Prostate gland (tissue), 2 donors: Measurements from ENCODE around the gene PXN. TPM values are rescaled to one million over a fixed set of nuclear protein-coding genes. Genes with fewer than 3 reads are reported as not detected.
A peak's percentile ranks its signal among the peaks of the same experiment; 100 is the strongest.

Experiments used
- DNase-seq: peaks from one replicate; pipeline ENCODE4 v3.0.0-alpha.2; 2019; ENCODE audit warnings: low spot score
- H3K27ac ChIP-seq, 2 donors: fragments of 200-600 bp; sonication (generic); 2 replicates each; pipeline ENCODE4 v1.5.1; 2017 to 2019
- H3K27me3 ChIP-seq: fragments of 200-600 bp; sonication (generic); replicated peaks from 2 replicates; pipeline ENCODE4 v1.5.1; 2019; ENCODE audit not compliant: insufficient read depth
- H3K36me3 ChIP-seq, 2 donors: fragments of 200-600 bp; sonication (generic); 1 replicate in 1 of 2; 2 replicates in 1 of 2; pipeline versions ENCODE4 v1.5.1 to v1.8.1; 2017 to 2019
- H3K4me1 ChIP-seq: fragments of 200-600 bp; sonication (generic); replicated peaks from 2 replicates; pipeline ENCODE4 v1.5.1; 2019
- H3K4me3 ChIP-seq, 2 donors: fragments of 200-600 bp; sonication (generic); 2 replicates each; pipeline ENCODE4 v1.5.1; 2017 to 2019
- H3K9me3 ChIP-seq: fragments of 200-600 bp; sonication (generic); 2 replicates; pipeline ENCODE4 v1.5.1; 2017
- POLR2A ChIP-seq: fragments of 450-650 bp; IDR thresholded peaks from one replicate; pipeline ENCODE4 v1.6.1; 2016; ENCODE audit warnings: antibody characterized with exemption, mild to moderate bottlenecking
- POLR2AphosphoS5 ChIP-seq: sonication (generic); formaldehyde crosslinking; IDR thresholded peaks from one replicate; pipeline ENCODE4 v1.6.1; 2017; ENCODE audit warnings: antibody characterized with exemption
- WGBS: methylation state at CpG from one replicate; pipeline ENCODE4 v1.1.5; 2018; 5-methylcytosine and 5-hydroxymethylcytosine counted together
- intact Hi-C: fragments of 100-400 bp; cut with DNase I; formaldehyde crosslinking; loops from one replicate; pipeline ENCODE4 v1.14.2; 2022
- total RNA-seq, 2 donors: library from RNA; depleted of rRNA; stranded (reverse); fragments of >200 nt; gene quantifications; one replicate each; pipeline ENCODE4 v1.1.0, GENCODE V29; 2016
- TF ChIP-seq, protein P1 (sequence below), 4 experiments: fragments of 200-600 bp in 2 of 4; fragments of 450-650 bp in 2 of 4; sonication (generic) in 2 of 4; IDR thresholded peaks; 1 replicate in 3 of 4; 2 replicates in 1 of 4; pipeline ENCODE4 v1.5.1; 2016 to 2019; ENCODE audit warnings: antibody characterized with exemption in 4 of 4, mild to moderate bottlenecking in 2 of 4, moderate library complexity in 2 of 4

PXN gene
- total RNA-seq, 2 donors from 2014 or later, result 58.3 to 113 TPM

DNA sequence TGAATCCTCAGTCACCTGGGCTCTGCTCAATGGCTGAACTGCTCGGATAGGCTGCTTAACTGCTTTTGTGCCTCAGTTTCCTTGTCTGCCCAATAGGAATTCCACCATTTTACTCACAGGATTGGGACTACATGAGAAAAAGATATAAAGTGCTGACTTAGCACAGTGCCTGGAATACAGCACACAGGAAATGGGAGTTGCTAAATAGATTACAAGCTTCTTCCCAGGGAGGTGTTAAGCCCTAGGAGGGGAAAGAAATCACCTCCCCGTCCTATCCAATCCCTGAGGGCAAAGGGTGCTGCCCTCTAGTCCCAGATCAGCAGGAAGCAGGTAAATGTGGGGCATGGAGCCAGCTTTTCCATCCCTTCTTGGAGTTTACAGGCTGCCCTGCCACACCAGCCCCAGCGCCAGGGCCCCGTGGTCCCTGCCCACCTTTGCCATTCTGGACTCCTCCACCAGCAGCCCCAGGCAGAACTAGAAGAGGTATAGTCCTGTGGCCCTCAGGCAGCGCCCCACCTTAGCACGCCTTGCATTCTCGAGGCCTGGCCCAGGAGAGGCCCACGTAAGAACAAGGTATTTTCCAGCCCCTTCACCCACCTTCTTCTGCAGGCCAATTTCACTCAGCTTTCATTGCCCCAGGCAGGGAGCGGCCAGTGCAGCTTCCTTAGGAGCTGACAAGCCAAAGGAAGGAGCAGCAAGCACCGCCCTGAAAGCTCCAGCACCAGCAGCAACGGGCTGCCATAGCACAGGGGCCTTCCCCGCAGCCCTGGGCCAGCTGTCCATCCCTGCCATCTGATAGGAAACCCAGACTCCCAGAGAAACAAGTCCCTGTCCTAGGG lies 35.8 kb downstream of the PXN start:
- H3K4me3 ChIP-seq, result no peak overlapping the region
- H3K27me3 ChIP-seq, result no peaks in the 10 kb centered on the region
- DNase-seq, result no peak
- H3K9me3 ChIP-seq, result no peaks in the 10 kb centered on the region
- no peaks in the 10 kb centered on the region for H3K36me3 ChIP-seq
- TF ChIP-seq POLR2AphosphoS5, result no peak
- TF ChIP-seq, protein P1, sequence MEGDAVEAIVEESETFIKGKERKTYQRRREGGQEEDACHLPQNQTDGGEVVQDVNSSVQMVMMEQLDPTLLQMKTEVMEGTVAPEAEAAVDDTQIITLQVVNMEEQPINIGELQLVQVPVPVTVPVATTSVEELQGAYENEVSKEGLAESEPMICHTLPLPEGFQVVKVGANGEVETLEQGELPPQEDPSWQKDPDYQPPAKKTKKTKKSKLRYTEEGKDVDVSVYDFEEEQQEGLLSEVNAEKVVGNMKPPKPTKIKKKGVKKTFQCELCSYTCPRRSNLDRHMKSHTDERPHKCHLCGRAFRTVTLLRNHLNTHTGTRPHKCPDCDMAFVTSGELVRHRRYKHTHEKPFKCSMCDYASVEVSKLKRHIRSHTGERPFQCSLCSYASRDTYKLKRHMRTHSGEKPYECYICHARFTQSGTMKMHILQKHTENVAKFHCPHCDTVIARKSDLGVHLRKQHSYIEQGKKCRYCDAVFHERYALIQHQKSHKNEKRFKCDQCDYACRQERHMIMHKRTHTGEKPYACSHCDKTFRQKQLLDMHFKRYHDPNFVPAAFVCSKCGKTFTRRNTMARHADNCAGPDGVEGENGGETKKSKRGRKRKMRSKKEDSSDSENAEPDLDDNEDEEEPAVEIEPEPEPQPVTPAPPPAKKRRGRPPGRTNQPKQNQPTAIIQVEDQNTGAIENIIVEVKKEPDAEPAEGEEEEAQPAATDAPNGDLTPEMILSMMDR (IDR thresholded peaks at IDR 0.05), result no peak
- no peak for TF ChIP-seq POLR2A
- H3K4me1 ChIP-seq, result peaks cover 52% of the 10 kb centered on the region
- WGBS, result 36% methylated on average over 12 of the region's 12 CpGs
- H3K27ac ChIP-seq, result peak overlapping the region; percentile 78 to 86
- intact Hi-C loops, result no loop called here

DNA sequence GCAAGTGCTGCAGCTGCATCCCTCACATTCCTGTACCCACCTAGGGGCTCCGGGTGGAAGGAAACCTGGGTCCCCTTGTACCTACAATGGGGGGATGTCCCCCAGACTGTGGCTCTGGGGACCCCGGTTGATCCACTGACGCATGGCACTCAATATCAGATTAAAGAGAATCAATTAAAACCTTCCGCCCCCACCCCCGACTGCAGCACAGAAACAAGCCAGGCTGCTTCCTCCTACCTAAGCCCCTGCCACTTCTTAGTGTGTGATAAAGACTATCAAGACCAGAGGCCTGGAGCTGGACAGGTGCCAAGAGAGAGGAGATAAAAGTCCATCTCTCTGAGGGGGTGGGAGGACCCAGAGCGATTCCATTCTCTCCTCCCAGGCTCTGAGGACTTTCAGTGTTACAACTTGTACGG lies 36.5 kb downstream of the PXN start:
- intact Hi-C loops, result no loop called here
- Histone ChIP-seq H3K27ac (peak overlapping the region; percentile 78 to 86), H3K9me3 (no peaks in the 10 kb centered on the region), H3K4me1 (peaks cover 52% of the 10 kb centered on the region), H3K27me3 (no peaks in the 10 kb centered on the region), H3K4me3 (no peak overlapping the region), H3K36me3 (no peaks in the 10 kb centered on the region)
- 15% methylated on average over 7 of the region's 7 CpGs for WGBS
- TF ChIP-seq POLR2AphosphoS5 (no peak), POLR2A (no peak)
- TF ChIP-seq, protein P1 (IDR thresholded peaks at IDR 0.05), result no peak
- DNase-seq, result no peak

DNA sequence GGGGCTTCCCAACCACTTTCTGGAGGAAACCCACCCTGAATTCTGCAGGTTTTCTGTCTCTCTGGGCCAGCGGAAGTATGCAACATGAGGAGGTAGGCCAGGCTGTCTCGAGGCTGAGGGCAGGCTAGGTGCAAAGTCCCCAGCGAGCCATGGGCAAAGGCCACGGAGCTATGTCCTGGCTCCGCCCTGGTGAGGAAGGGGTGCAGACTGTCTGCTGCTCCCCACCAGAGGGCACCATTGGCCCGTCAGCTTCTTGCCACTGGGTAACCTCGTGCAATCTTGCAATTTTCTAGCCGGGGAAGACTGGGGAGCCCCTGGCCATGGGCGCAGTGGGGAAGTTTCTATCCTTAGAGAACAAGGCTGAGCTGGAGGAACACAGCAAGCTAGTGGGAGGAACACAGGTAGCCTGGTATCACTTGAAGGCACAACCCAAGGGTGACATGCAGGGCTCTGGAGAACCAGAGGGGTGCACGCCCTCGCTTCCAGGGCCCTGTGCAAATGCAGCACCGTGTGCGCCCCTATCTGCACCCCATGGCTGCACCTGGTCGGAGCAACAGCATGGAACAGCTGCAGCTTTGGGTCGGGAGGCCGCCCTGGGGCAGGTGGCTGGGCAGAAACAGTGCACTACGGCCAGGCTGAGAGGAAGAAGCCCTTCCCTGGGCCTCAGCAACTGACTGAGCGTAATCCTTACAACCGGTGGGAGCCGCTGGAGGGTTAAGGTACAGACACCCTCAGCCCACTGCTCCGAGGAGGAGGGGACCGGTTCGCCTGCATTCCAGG lies 37.0 kb downstream of the PXN start:
- Histone ChIP-seq H3K27ac (peak overlapping the region; percentile 78 to 86), H3K9me3 (no peaks in the 10 kb centered on the region), H3K4me3 (no peak overlapping the region), H3K4me1 (peaks cover 49% of the 10 kb centered on the region), H3K36me3 (peaks cover 4 to 5% of the 10 kb centered on the region in 2 donors), H3K27me3 (no peaks in the 10 kb centered on the region)
- DNase-seq, result peak; percentile 81
- TF ChIP-seq, protein P1 (IDR thresholded peaks at IDR 0.05), result peak; percentile 89 to 98 (median 94)
- TF ChIP-seq POLR2A, result no peak
- TF ChIP-seq POLR2AphosphoS5, result peak; percentile 73
- intact Hi-C loops, result loop anchor here (1.0 kb wide), 1 partner anchor 38 kb away; no protein-coding TSS in a partner anchor
- WGBS, result 10% methylated on average over 23 of the region's 23 CpGs

DNA sequence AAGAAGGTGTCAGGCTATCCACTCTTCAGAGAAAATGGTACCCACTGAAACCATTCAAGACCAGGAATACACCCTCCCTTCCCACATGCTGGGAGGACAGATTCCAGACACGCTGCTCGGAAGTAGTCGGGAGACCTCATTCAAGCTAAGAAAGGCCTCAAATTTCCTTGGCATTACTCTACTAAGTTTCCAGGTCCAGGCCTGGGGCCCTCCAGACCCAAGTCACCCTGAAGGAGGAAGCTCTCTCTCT lies 37.6 kb downstream of the PXN start:
- Histone ChIP-seq H3K9me3 (no peaks in the 10 kb centered on the region), H3K27ac (peak overlapping the region in 1 of 2 donors; percentile 78), H3K4me3 (no peak overlapping the region), H3K27me3 (no peaks in the 10 kb centered on the region), H3K36me3 (peaks cover 5 to 8% of the 10 kb centered on the region in 2 donors), H3K4me1 (peaks cover 49% of the 10 kb centered on the region)
- no peak for DNase-seq
- WGBS, result 45% methylated on average over 3 of the region's 3 CpGs
- intact Hi-C loops, result loop anchor here (1.0 kb wide), 1 partner anchor 38 kb away; no protein-coding TSS in a partner anchor
- TF ChIP-seq POLR2AphosphoS5, result no peak
- TF ChIP-seq POLR2A, result no peak
- TF ChIP-seq, protein P1 (IDR thresholded peaks at IDR 0.05), result no peak
